Measurements from ENCODE around the gene LTBP3. TPM values are rescaled to one million over a fixed set of nuclear protein-coding genes. Genes with fewer than 3 reads are reported as not detected.

Gene LTBP3
- total and polyA plus RNA-seq, 2 donors (not counting 3 experiments of a cell fraction or from before 2014, with no cell fraction given) = 120 to 209 TPM

- intact Hi-C loops (cut with micrococcal nuclease) (no loop called here), dilution Hi-C loops (cut with MboI; ENCODE audit: extremely low pct_ligation_motif_present, low sequenced_read_pairs) (no loop called here)
- POLR2A ChIA-PET = no interaction called here
- CTCF ChIA-PET = interaction anchor here (3.2 kb wide), 1 partner anchor 14 kb away, joined by 21 read pairs; no protein-coding TSS in a partner anchor
- H3K4me3 ChIP-seq (replicated peaks in 1 of 3; ENCODE audit: insufficient read depth in 1 of 3, low read depth in 1 of 3, low read length in 3 of 3) = no peak overlapping the region
- H3K27me3 ChIP-seq (ENCODE audit: control insufficient read depth in 2 of 2, insufficient read depth in 2 of 2, low read length in 2 of 2) = no peaks in the 10 kb centered on the region
- H3K9me1 ChIP-seq (replicated peaks; ENCODE audit: control insufficient read depth, extremely low read depth, insufficient read depth, low read length) = no peaks in the 10 kb centered on the region
- no peaks in the 10 kb centered on the region for H3K9me3 ChIP-seq (replicated peaks; ENCODE audit: control insufficient read depth, insufficient read depth, low read length)
- BruUV-seq (replicated peaks) = no TSS peak
- no peak overlapping the region for H3K27ac ChIP-seq (ENCODE audit: insufficient read depth, low read depth, low read length)
- FAIRE-seq (no peak), DNase-seq (ENCODE audit: low read depth, low spot score) (no peak)
- H3K79me2 ChIP-seq (ENCODE audit: control insufficient read depth, insufficient read depth, low read length) = peaks cover 22% of the 10 kb centered on the region
- H4K20me1 ChIP-seq (replicated peaks; ENCODE audit: control insufficient read depth, extremely low read depth, insufficient read depth, low read length) = no peaks in the 10 kb centered on the region
- no peak overlapping the region for H3K4me2 ChIP-seq (ENCODE audit: insufficient read depth, low read length)
- H3K4me1 ChIP-seq (ENCODE audit: control insufficient read depth, extremely low read depth, insufficient read depth, low read length) = peaks cover 33% of the 10 kb centered on the region
- peaks cover 0 to 24% of the 10 kb centered on the region in 2 experiments for H3K36me3 ChIP-seq (ENCODE audit: control insufficient read depth in 2 of 2, extremely low read depth in 1 of 2, insufficient read depth in 2 of 2, low read length in 2 of 2)
- no peak for TF ChIP-seq GATA2 (IDR thresholded peaks at IDR 0.05; ENCODE audit: insufficient read depth, insufficient read length, low read depth, low read length)
- TF ChIP-seq MAX (IDR thresholded peaks at IDR 0.05; ENCODE audit: insufficient read depth, insufficient read length) = no peak
- no peak for TF ChIP-seq POLR2AphosphoS5 (IDR thresholded peaks at IDR 0.05; ENCODE audit: insufficient read depth, low read depth, low read length)
- no peak for TF ChIP-seq EZH2 (IDR thresholded peaks at IDR 0.05; ENCODE audit: borderline replicate concordance, low read depth, low read length, severe bottlenecking)
- no peak for TF ChIP-seq JUN (IDR thresholded peaks at IDR 0.05; ENCODE audit: borderline replicate concordance, insufficient read depth, insufficient read length, low read depth)
- TF ChIP-seq CTCF (IDR thresholded peaks at IDR 0.05; ENCODE audit: extremely low read depth in 1 of 2, insufficient read depth in 1 of 2, low read depth in 1 of 2, low read length in 2 of 2) = no peak
- no peak for TF ChIP-seq POLR2A (IDR thresholded peaks at IDR 0.05; ENCODE audit: low read depth, low read length)
- no peak for TF ChIP-seq FOS (IDR thresholded peaks at IDR 0.05; ENCODE audit: borderline replicate concordance, insufficient read depth, low read length)
- TF ChIP-seq MYC (IDR thresholded peaks at IDR 0.05; ENCODE audit: low read depth, low read length) = no peak
- H2AFZ ChIP-seq (ENCODE audit: low read depth, low read length) = no peak overlapping the region
- H3K9ac ChIP-seq (replicated peaks; ENCODE audit: extremely low read depth, insufficient read depth, low read length) = no peak overlapping the region
Observed at GRCh38 chr11:65554057-65554818, 3.9 kb downstream of the LTBP3 start.

Measured in endothelial cell of umbilical vein (primary cell).